Measurements from ENCODE around the gene NLRP1. TPM values are rescaled to one million over a fixed set of nuclear protein-coding genes. Genes with fewer than 3 reads are reported as not detected.

NLRP1 gene
- total RNA-seq, 1 donor from 2014 or later: 40.3 TPM

DNA sequence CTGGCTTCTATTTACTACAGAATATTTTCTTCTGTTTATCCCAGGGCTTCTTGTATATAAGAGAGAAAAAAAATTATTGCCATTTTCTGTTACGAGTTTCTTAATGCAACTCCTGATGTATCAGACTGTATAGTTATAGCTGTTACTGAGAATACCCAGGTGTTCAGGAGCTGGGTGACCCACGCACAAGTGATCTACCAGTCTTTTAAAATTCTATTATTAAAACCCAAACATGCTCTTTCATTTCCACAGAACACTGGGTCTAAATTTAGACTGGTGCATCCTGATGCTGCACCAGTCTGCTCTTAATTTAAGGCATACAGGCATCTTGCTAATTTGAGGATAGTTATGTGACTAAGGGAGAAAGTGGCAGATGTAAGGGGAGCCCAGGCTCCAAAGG is 31.2 kb upstream of the NLRP1 start:
- Histone ChIP-seq H3K4me3 (no peak overlapping the region), H3K9me3 (no peaks in the 10 kb centered on the region), H3K27me3 (ENCODE audit: low read depth) (peaks cover 22% of the 10 kb centered on the region), H3K36me3 (no peaks in the 10 kb centered on the region), H3K4me1 (no peaks in the 10 kb centered on the region), H3K27ac (no peak overlapping the region)
- TF ChIP-seq, protein P1, sequence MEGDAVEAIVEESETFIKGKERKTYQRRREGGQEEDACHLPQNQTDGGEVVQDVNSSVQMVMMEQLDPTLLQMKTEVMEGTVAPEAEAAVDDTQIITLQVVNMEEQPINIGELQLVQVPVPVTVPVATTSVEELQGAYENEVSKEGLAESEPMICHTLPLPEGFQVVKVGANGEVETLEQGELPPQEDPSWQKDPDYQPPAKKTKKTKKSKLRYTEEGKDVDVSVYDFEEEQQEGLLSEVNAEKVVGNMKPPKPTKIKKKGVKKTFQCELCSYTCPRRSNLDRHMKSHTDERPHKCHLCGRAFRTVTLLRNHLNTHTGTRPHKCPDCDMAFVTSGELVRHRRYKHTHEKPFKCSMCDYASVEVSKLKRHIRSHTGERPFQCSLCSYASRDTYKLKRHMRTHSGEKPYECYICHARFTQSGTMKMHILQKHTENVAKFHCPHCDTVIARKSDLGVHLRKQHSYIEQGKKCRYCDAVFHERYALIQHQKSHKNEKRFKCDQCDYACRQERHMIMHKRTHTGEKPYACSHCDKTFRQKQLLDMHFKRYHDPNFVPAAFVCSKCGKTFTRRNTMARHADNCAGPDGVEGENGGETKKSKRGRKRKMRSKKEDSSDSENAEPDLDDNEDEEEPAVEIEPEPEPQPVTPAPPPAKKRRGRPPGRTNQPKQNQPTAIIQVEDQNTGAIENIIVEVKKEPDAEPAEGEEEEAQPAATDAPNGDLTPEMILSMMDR (IDR thresholded peaks at IDR 0.05): no peak
- DNase-seq: no peak
- no peak for ATAC-seq
- intact Hi-C loops (cut with DNase I): no loop called here

DNA sequence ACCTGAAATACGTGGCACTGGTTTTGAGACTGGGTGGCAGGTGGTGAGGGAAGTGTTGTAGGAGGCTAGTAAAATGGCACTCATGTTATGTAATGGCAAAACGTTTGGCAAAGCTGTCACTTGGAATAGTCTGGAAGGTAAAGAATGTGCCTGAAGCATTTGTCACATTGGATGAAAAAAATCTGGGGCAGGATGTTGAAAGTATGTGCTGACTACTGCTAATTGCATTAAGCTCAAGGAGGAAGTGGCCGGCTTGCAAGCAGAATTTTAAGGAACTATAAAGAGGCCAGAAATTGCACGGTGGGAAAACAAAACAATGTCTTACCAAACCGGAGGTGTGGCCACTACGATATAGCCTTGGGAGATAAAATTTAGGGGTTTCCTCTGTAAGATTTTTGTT is 26.6 kb upstream of the NLRP1 start:
- TF ChIP-seq, protein P1 (IDR thresholded peaks at IDR 0.05): no peak
- Histone ChIP-seq H3K4me3 (no peak overlapping the region), H3K9me3 (no peaks in the 10 kb centered on the region), H3K4me1 (no peaks in the 10 kb centered on the region), H3K27me3 (ENCODE audit: low read depth) (peaks cover 19% of the 10 kb centered on the region), H3K36me3 (no peaks in the 10 kb centered on the region), H3K27ac (no peak overlapping the region)
- ATAC-seq (peak; percentile 64 to 79), DNase-seq (no peak)
- intact Hi-C loops (cut with DNase I): no loop called here

DNA sequence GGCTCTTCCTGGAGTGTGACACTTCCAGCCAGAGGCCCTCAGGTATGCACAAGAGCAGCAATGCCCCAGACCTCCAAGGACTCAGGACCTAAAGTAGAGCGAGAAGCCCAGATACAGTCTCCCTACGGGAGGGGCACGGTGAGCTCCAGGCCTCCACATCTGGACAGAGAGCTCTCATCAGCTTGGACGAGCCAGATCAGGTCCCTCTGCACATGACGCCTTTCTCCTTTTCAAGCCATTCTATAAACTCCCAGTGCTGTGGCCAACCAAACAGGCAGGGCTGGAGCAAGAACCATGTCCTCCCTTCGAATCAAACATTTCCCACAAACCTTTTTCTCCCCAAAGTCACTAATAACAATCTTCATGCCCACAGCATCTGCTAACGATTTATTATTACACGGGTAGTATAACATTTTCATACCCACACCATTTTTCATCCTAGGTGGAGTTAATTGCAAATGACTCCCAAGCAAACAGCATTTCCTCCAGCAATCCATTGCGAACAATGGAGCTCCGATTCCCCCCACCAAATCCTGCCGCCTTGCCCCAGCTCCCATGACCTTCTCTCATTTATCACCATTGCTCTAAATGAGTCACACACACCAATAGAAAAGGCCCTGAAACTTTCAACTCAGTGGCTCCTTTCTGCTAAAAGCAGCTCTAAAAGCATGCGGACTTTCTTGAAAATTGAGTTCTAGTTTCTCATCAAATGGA is 24.2 kb upstream of the NLRP1 start:
- peaks cover 19% of the 10 kb centered on the region for H3K27me3 ChIP-seq (ENCODE audit: low read depth)
- no peak for ATAC-seq
- H3K27ac ChIP-seq: no peak overlapping the region
- intact Hi-C loops (cut with DNase I): no loop called here
- TF ChIP-seq, protein P1 (IDR thresholded peaks at IDR 0.05): no peak
- no peaks in the 10 kb centered on the region for H3K36me3 ChIP-seq
- H3K4me1 ChIP-seq: no peaks in the 10 kb centered on the region
- peaks cover 4% of the 10 kb centered on the region for H3K9me3 ChIP-seq
- DNase-seq: no peak
- no peak overlapping the region for H3K4me3 ChIP-seq

DNA sequence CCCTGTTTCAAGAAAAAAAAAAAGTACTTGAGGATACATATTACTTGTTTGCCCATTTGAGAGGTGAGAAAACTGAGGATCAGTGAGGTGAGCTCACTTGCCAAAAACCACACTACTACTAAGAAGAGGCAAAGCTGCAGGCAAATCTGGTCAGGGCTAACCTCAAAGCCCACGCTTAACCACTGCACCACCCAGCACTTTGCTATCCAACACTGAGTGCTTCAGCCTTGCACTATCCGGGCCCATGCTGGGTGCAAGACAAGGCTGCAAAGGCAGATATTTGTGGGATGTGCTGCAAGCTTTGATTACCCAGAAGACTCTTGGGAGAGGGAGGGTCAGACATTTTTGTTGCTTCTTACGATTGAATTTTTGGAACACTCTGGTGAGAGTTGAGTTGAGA is 23.6 kb upstream of the NLRP1 start:
- intact Hi-C loops (cut with DNase I): no loop called here
- H3K27me3 ChIP-seq (ENCODE audit: low read depth): peaks cover 19% of the 10 kb centered on the region
- no peak overlapping the region for H3K4me3 ChIP-seq
- DNase-seq (no peak), ATAC-seq (no peak)
- H3K36me3 ChIP-seq: no peaks in the 10 kb centered on the region
- no peaks in the 10 kb centered on the region for H3K4me1 ChIP-seq
- no peak overlapping the region for H3K27ac ChIP-seq
- TF ChIP-seq, protein P1 (IDR thresholded peaks at IDR 0.05): no peak
- peaks cover 4% of the 10 kb centered on the region for H3K9me3 ChIP-seq

DNA sequence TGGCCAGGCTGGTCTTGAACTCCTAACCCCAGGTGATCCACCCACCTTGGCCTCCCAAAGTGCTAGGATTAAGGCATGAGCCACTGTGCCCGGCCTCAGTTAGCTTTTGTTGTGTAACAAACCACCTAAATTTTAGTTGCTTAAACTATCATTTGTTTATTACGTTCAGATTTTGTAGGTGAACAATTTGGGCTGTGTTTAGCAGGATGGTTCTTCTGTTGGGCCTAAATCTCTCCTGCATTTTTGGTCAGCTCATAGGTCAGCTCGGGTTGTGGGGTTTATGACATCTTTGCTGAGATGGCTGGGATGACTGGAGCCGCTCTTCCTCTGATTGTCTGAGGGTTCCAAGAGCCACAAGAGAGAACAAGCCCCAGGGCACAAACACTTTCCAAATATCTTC is 21.1 kb upstream of the NLRP1 start:
- Histone ChIP-seq H3K9me3 (peaks cover 4% of the 10 kb centered on the region), H3K4me1 (no peaks in the 10 kb centered on the region), H3K4me3 (no peak overlapping the region), H3K36me3 (no peaks in the 10 kb centered on the region), H3K27me3 (ENCODE audit: low read depth) (peaks cover 28% of the 10 kb centered on the region), H3K27ac (no peak overlapping the region)
- no peak for ATAC-seq
- no peak for DNase-seq
- TF ChIP-seq, protein P1 (IDR thresholded peaks at IDR 0.05): no peak
- intact Hi-C loops (cut with DNase I): no loop called here

Data from lower lobe of right lung (tissue), 2 donors.